HG02840 (cell line): ENCODE results near the gene GAGE12D.
"Not testable (repeated sequence)": the region's sequence is repeated elsewhere in the genome, so short reads cannot be mapped to it uniquely, and the experiment has no call there.

ENCODE experiments used
- ATAC-seq: cut with Tn5 transposase; IDR thresholded peaks from one replicate; pipeline ENCODE4 v1.9.1; 2021; ENCODE audit warnings: mild to moderate bottlenecking, moderate library complexity, moderate number of reproducible peaks; ENCODE audit not compliant: unreplicated experiment, low FRiP score

Gene GAGE12D

GRCh38 chrX:49541433-49541832 lies at the start of gene GAGE12D:
Gene GAGE12D (plus strand): TSS chrX:49541733. CDS start chrX:49542888, 1,155 bp downstream.
- not testable (repeated sequence) for ATAC-seq

GRCh38 chrX:49531877-49532276 lies 9.7 kb upstream of the GAGE12D start, which contains the start of gene GAGE12C:
Gene GAGE12C (plus strand): TSS chrX:49532177. CDS start chrX:49533332, 1,155 bp downstream.
- ATAC-seq, result not testable (repeated sequence)

GRCh38 chrX:49550989-49551388 lies 9.5 kb downstream of the GAGE12D start, which contains the start of gene GAGE12E:
Gene GAGE12E (plus strand): TSS chrX:49551289. CDS start chrX:49552444, 1,155 bp downstream.
- not testable (repeated sequence) for ATAC-seq

- ATAC-seq, result not testable (repeated sequence)
Measured at GRCh38 chrX:49560542-49560941, 19.0 kb downstream of the GAGE12D start, which contains the start of gene GAGE12F. Gene GAGE12F (plus strand): TSS chrX:49560842. CDS start chrX:49561997, 1,155 bp downstream.

GRCh38 chrX:49568728-49569127 lies 27.2 kb downstream of the GAGE12D start:
- not testable (repeated sequence) for ATAC-seq

GRCh38 chrX:49569152-49569551 lies 27.6 kb downstream of the GAGE12D start:
- ATAC-seq, result not testable (repeated sequence)

GRCh38 chrX:49570100-49570499 lies 28.6 kb downstream of the GAGE12D start, which contains the start of gene GAGE12G:
Gene GAGE12G (plus strand): TSS chrX:49570400. CDS start chrX:49571555, 1,155 bp downstream.
- ATAC-seq, result not testable (repeated sequence)

GRCh38 chrX:49579649-49580048 lies 38.1 kb downstream of the GAGE12D start, which contains the start of gene GAGE12H:
Gene GAGE12H (plus strand): TSS chrX:49579949. CDS start chrX:49581104, 1,155 bp downstream.
- not testable (repeated sequence) for ATAC-seq

GRCh38 chrX:49589196-49589595 lies 47.7 kb downstream of the GAGE12D start, which contains the start of gene GAGE2A:
Gene GAGE2A (plus strand): TSS chrX:49589496. CDS start chrX:49590651, 1,155 bp downstream.
- ATAC-seq, result not testable (repeated sequence)

- not testable (repeated sequence) for ATAC-seq
Measured at GRCh38 chrX:49589769-49590478, 48.4 kb downstream of the GAGE12D start.

- ATAC-seq, result not testable (repeated sequence)
Measured at GRCh38 chrX:49590488-49590887, 49.0 kb downstream of the GAGE12D start.
